CD4-positive, CD25-positive, alpha-beta regulatory T cell (primary cell): ENCODE measurements around the gene DLG2. TPM values are rescaled to one million over a fixed set of nuclear protein-coding genes. Genes with fewer than 3 reads are reported as not detected.

ENCODE experiments used
- ATAC-seq, 2 donors: fragments of 150-1000 bp; cut with Tn5 transposase; one replicate each; pipeline ENCODE4 v1.10.0; 2021; ENCODE audit warnings: low read depth in 2 of 2, moderate number of reproducible peaks in 2 of 2, moderate library complexity in 1 of 2
- DNase-seq, 3 donors: peaks; one replicate each; pipeline versions ENCODE4 v3.0.0 to v3.0.0-alpha.2; 2012 to 2022; ENCODE audit warnings: mixed read lengths in 1 of 3
- H3K27ac ChIP-seq: one replicate; pipeline ENCODE4 v1.7.0; 2013; ENCODE audit warnings: mild to moderate bottlenecking, low read length; ENCODE audit not compliant: insufficient read depth, poor library complexity, severe bottlenecking
- H3K27me3 ChIP-seq: one replicate; pipeline ENCODE4 v1.7.0; 2013; ENCODE audit warnings: low read length; ENCODE audit not compliant: control insufficient read depth, insufficient read depth
- H3K36me3 ChIP-seq: one replicate; pipeline ENCODE4 v1.7.0; 2013; ENCODE audit warnings: mild to moderate bottlenecking, low read length, moderate library complexity; ENCODE audit not compliant: control insufficient read depth, insufficient read depth
- H3K4me1 ChIP-seq: 2 replicates; pipeline ENCODE4 v1.7.0; 2013; ENCODE audit warnings: mild to moderate bottlenecking, low read length; ENCODE audit not compliant: insufficient read depth, control insufficient read depth, poor library complexity, severe bottlenecking
- H3K4me3 ChIP-seq: one replicate; pipeline ENCODE4 v1.7.0; 2013; ENCODE audit warnings: low read depth, mild to moderate bottlenecking, low read length, moderate library complexity
- H3K9me3 ChIP-seq, 2 experiments: 1 replicate in 1 of 2; 2 replicates in 1 of 2; pipeline ENCODE4 v1.7.0; 2013; ENCODE audit warnings: low read length in 2 of 2, mild to moderate bottlenecking in 1 of 2, moderate library complexity in 1 of 2; ENCODE audit not compliant: control insufficient read depth in 2 of 2
- H3K27ac Mint-ChIP-seq, 3 donors: one replicate each; pipeline ENCODE4 v1.8.0; 2020 to 2022; ENCODE audit warnings: mild to moderate bottlenecking in 3 of 3, mixed read lengths in 3 of 3, moderate library complexity in 2 of 3
- H3K27me3 Mint-ChIP-seq: one replicate; pipeline ENCODE4 v1.8.0; 2022; ENCODE audit warnings: mild to moderate bottlenecking, mixed read lengths
- H3K36me3 Mint-ChIP-seq: one replicate; pipeline ENCODE4 v1.8.0; 2020; ENCODE audit warnings: mixed read lengths
- H3K4me1 Mint-ChIP-seq, 4 donors: one replicate each; pipeline ENCODE4 v1.8.0; 2020 to 2022; ENCODE audit warnings: mixed read lengths in 4 of 4, mild to moderate bottlenecking in 1 of 4
- H3K4me3 Mint-ChIP-seq, 4 donors: one replicate each; pipeline ENCODE4 v1.8.0; 2020 to 2022; ENCODE audit warnings: mild to moderate bottlenecking in 4 of 4, mixed read lengths in 4 of 4, moderate library complexity in 3 of 4
- H3K9me3 Mint-ChIP-seq, 7 donors: one replicate each; pipeline ENCODE4 v1.8.0; 2020 to 2022; ENCODE audit warnings: mixed read lengths in 7 of 7, mild to moderate bottlenecking in 3 of 7, moderate library complexity in 2 of 7
- polyA plus RNA-seq, 4 donors: library from polyadenylated mRNA; unstranded; fragments of 300-500 nt; fragmentation: Illumina TruSeq; gene quantifications; one replicate each; pipeline ENCODE4 v1.2.3, GENCODE V29; 2021
- total RNA-seq: library from RNA; stranded (reverse); gene quantifications from one replicate; pipeline ENCODE4 v1.2.3, GENCODE V29; 2022

The DLG2 gene
- total and polyA plus RNA-seq, 5 donors from 2014 or later, result 0.26 to 2.0 (median 0.94) TPM

DNA sequence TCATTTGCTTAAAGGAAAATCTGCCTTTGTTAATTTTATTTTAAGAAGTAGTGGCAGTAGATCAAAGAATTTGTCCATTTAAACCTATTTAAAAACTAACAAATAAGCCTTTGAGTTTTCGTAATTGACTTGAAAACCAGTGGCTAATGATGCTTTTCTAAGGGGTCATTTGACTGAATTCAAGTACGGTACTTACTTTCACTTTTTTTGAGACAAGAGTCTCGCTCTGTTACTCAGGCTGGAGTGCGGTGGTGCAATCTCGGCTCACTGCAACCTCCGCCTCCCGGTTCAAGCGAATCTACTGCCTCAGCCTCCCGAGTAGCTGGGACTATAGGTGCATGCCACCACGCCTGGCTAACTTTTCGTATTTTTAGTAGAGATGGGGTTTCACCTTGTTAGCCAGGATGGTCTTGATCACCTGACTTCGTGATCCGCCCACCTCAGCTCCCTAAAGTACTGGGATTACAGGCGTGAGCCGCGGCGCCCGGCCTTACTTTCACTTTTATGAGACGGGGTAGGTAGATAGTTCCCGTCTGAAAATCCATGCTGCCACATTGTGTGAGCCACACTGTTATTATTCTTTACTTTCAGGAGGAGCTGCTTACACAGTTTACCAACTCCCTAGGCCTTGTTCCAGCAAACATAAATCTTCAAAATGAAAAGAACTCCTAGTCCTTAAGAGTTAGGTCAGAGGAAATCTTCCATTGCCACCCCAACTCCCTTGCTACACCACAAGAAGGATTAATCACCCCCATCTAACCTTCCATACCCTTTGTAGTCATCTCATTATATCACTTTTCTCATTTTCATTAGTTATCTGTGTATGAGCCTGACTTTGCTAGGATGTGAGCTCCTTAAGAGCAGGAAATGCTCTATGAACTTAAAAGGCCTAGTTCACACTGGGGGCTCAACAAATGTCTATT, 1414.4 kb downstream of the DLG2 start:
- no peaks in the 10 kb centered on the region for H3K9me3 ChIP-seq
- no peak overlapping the region for H3K4me3 Mint-ChIP-seq
- no peaks in the 10 kb centered on the region for H3K36me3 ChIP-seq
- no peaks in the 10 kb centered on the region for H3K4me1 ChIP-seq
- no peak for ATAC-seq
- H3K27ac ChIP-seq, result no peak overlapping the region
- no peak overlapping the region for H3K27ac Mint-ChIP-seq
- H3K27me3 Mint-ChIP-seq, result no peaks in the 10 kb centered on the region
- H3K4me1 Mint-ChIP-seq, result no peaks in the 10 kb centered on the region
- no peak overlapping the region for H3K4me3 ChIP-seq
- no peaks in the 10 kb centered on the region for H3K27me3 ChIP-seq
- no peaks in the 10 kb centered on the region for H3K36me3 Mint-ChIP-seq
- H3K9me3 Mint-ChIP-seq, result peaks cover 0 to 32% (median 6%) of the 10 kb centered on the region in 7 donors
- DNase-seq, result no peak

DNA sequence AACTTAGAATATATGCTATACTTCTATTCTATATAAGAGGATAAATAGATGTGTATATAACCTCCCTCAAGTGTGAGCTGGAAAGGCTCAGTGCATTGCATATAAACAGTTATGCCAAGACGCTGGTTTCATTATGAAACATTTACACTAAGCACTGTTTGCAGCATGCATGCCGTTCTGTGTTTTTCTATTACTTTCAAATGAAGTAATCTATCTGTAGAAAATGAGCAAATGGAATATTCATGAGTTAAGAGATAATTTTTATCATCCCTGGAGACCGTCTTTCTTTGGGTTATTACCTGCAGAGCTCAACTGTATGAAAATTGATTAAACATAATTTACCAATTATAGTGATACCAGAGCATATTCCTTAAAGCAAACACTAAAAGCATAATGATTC, 1415.2 kb downstream of the DLG2 start:
- Mint-ChIP-seq H3K36me3 (no peaks in the 10 kb centered on the region), H3K27me3 (no peaks in the 10 kb centered on the region), H3K27ac (no peak overlapping the region), H3K9me3 (peaks cover 0 to 27% (median 6%) of the 10 kb centered on the region in 7 donors), H3K4me3 (no peak overlapping the region), H3K4me1 (no peaks in the 10 kb centered on the region)
- DNase-seq (no peak), ATAC-seq (no peak)
- H3K4me3 ChIP-seq, result no peak overlapping the region
- no peaks in the 10 kb centered on the region for H3K27me3 ChIP-seq
- no peak overlapping the region for H3K27ac ChIP-seq
- H3K9me3 ChIP-seq, result no peaks in the 10 kb centered on the region
- no peaks in the 10 kb centered on the region for H3K4me1 ChIP-seq
- no peaks in the 10 kb centered on the region for H3K36me3 ChIP-seq

DNA sequence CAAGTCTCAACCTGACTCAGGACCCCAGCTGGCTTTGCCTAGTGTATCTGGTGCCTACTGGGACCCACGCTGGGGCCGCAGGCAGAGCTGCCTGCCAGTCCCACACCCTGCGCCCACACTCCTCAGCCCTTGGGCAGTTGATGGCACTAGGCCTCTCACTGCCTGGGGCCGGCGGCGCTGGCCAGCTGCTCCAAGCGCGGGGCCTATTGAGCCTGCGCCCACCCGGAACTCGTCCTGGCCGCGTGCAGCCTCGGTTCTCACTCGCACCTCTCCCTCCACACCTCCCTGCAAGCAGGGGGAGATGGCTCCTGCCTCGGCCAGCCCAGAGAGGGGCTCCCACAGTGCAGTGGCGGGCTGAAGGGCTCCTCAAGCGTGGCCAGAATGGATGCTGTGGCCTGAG, 1432.4 kb downstream of the DLG2 start:
- ATAC-seq, result no peak
- H3K27me3 ChIP-seq, result no peaks in the 10 kb centered on the region
- H3K27me3 Mint-ChIP-seq, result no peaks in the 10 kb centered on the region
- H3K9me3 ChIP-seq, result peaks cover 0 to 4% of the 10 kb centered on the region in 2 experiments
- no peaks in the 10 kb centered on the region for H3K36me3 ChIP-seq
- no peak overlapping the region for H3K27ac ChIP-seq
- no peaks in the 10 kb centered on the region for H3K36me3 Mint-ChIP-seq
- H3K4me3 ChIP-seq, result no peak overlapping the region
- H3K4me1 ChIP-seq, result no peaks in the 10 kb centered on the region
- H3K27ac Mint-ChIP-seq, result no peak overlapping the region
- DNase-seq, result no peak
- no peaks in the 10 kb centered on the region for H3K4me1 Mint-ChIP-seq
- no peak overlapping the region for H3K4me3 Mint-ChIP-seq
- peaks cover under 1 to 15% (median 8%) of the 10 kb centered on the region in 7 donors for H3K9me3 Mint-ChIP-seq

DNA sequence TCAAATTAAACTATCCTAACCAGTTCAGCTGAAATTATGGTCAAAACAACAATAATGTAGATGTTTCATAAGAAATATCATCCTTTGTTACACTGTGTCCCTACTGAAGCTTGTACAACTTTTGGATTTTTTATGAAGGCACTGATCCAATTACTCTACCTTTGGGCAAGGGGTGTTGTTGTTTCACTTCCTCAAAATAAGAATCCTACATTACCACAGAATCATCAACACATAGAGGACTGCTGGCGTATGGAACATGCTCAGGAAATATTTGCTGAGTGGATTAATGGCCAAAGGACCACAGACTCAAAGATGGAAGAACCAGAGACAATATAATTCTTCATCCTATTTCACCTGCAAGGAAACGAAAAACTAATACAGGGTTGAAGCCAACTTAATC, 1433.4 kb downstream of the DLG2 start:
- H3K27ac ChIP-seq, result no peak overlapping the region
- no peak overlapping the region for H3K27ac Mint-ChIP-seq
- no peak for DNase-seq
- no peaks in the 10 kb centered on the region for H3K36me3 Mint-ChIP-seq
- H3K27me3 Mint-ChIP-seq, result no peaks in the 10 kb centered on the region
- no peak overlapping the region for H3K4me3 Mint-ChIP-seq
- no peak overlapping the region for H3K4me3 ChIP-seq
- peaks cover 0 to 2% of the 10 kb centered on the region in 2 experiments for H3K9me3 ChIP-seq
- H3K4me1 Mint-ChIP-seq, result no peaks in the 10 kb centered on the region
- H3K9me3 Mint-ChIP-seq, result peaks cover 3 to 15% (median 6%) of the 10 kb centered on the region in 7 donors
- H3K36me3 ChIP-seq, result no peaks in the 10 kb centered on the region
- H3K4me1 ChIP-seq, result no peaks in the 10 kb centered on the region
- no peaks in the 10 kb centered on the region for H3K27me3 ChIP-seq
- no peak for ATAC-seq

DNA sequence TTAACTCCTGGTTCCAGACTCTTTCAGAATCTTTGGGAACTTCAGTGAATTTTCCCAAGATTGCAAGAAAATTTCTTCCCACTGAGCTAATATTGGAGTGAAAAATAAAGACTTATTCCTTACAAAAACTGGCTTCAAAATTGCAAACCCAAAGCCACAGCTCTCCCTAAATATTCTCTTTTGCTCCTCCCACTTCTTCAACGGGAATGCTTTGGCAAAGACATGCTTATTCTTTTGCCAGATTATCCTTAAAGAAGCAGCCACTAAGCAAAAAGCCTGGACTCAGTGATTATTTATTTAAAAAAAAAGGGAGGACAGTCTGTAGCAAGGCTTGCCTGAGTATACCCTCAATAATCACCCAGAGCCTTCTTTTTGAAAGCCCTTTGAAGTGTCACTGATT, 1438.6 kb downstream of the DLG2 start:
- Histone ChIP-seq H3K9me3 (peaks cover 0 to 3% of the 10 kb centered on the region in 2 experiments), H3K4me3 (no peak overlapping the region), H3K27ac (no peak overlapping the region), H3K27me3 (no peaks in the 10 kb centered on the region), H3K4me1 (no peaks in the 10 kb centered on the region), H3K36me3 (no peaks in the 10 kb centered on the region)
- DNase-seq (no peak), ATAC-seq (no peak)
- Mint-ChIP-seq H3K27ac (no peak overlapping the region), H3K4me1 (no peaks in the 10 kb centered on the region), H3K36me3 (no peaks in the 10 kb centered on the region), H3K4me3 (no peak overlapping the region), H3K9me3 (peaks cover 2 to 14% (median 4%) of the 10 kb centered on the region in 7 donors), H3K27me3 (no peaks in the 10 kb centered on the region)

DNA sequence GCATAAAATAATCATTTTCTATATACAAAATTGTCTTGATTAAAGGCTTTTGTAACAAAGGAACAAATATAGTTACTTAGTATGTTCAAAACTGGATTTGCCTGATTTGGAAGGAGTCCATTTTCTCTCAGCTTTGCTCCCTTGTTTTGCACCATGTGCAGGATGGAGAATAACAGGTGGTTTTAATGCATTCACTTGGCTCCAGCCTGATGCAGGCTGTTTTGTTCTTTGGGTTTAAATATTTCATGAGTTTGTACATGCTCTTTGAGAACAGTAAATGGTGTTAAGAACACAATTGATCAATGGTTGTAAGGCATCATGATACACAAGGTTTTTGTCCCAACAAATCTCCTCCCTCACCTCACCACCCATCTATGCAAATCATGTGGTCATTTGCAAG, 1454.1 kb downstream of the DLG2 start:
- Mint-ChIP-seq H3K4me3 (no peak overlapping the region), H3K36me3 (no peaks in the 10 kb centered on the region), H3K4me1 (no peaks in the 10 kb centered on the region), H3K9me3 (peaks cover 0 to 24% (median 3%) of the 10 kb centered on the region in 7 donors), H3K27me3 (no peaks in the 10 kb centered on the region), H3K27ac (no peak overlapping the region)
- Histone ChIP-seq H3K36me3 (no peaks in the 10 kb centered on the region), H3K4me3 (no peak overlapping the region), H3K27ac (no peak overlapping the region), H3K9me3 (no peaks in the 10 kb centered on the region), H3K4me1 (no peaks in the 10 kb centered on the region), H3K27me3 (no peaks in the 10 kb centered on the region)
- DNase-seq (no peak), ATAC-seq (no peak)

DNA sequence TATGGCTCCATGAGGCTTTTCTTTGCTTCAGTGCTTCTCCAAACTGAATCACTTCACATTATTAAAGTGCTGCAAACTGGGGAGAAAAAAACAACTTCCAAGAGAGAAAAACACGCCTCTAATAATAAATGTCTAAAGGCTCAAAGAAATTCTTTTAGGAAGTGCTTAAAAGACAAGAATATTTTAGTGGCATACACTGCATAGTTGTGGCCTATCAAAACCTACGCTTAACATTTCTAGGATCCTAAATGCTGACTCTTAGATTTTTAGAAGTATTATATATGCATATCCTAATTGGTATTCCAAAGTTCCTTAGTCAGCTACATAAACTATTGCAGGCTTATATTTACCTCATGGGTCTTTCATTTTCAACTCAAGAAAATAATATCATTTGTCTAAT, 1462.0 kb downstream of the DLG2 start:
- H3K4me1 Mint-ChIP-seq, result no peaks in the 10 kb centered on the region
- H3K27ac Mint-ChIP-seq, result no peak overlapping the region

DNA sequence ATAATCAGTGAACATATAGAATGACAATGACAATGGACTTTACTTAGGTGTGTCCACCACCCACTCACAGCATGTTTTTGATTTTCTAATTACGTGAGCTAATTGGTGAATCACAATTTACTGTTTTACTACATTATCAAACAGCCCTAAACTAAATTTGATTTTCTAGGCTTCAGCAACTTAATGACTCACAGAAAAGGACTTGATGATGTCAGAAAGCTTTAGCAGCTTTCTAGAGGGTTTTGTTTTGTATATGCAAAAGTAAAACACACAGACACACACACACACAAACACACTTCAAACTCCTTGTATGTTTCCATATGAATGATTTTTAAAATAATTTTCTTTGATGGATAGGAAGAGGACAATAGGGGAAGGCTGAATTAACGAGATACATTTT, 1462.4 kb downstream of the DLG2 start:
- no peaks in the 10 kb centered on the region for H3K27me3 ChIP-seq
- H3K4me3 ChIP-seq, result no peak overlapping the region
- DNase-seq, result no peak
- H3K36me3 ChIP-seq, result no peaks in the 10 kb centered on the region
- Mint-ChIP-seq H3K27me3 (no peaks in the 10 kb centered on the region), H3K27ac (no peak overlapping the region), H3K36me3 (no peaks in the 10 kb centered on the region), H3K4me1 (no peaks in the 10 kb centered on the region), H3K4me3 (no peak overlapping the region), H3K9me3 (peaks cover 2 to 42% (median 8%) of the 10 kb centered on the region in 7 donors)
- ATAC-seq, result no peak
- no peaks in the 10 kb centered on the region for H3K9me3 ChIP-seq
- H3K27ac ChIP-seq, result no peak overlapping the region
- no peaks in the 10 kb centered on the region for H3K4me1 ChIP-seq

More for the DNA sequence above, 1462.0 kb downstream of the DLG2 start:
- Mint-ChIP-seq H3K27me3 (no peaks in the 10 kb centered on the region), H3K36me3 (no peaks in the 10 kb centered on the region), H3K9me3 (peaks cover 2 to 38% (median 7%) of the 10 kb centered on the region in 7 donors), H3K4me3 (no peak overlapping the region)
- H3K27ac ChIP-seq, result no peak overlapping the region
- no peaks in the 10 kb centered on the region for H3K36me3 ChIP-seq
- no peak overlapping the region for H3K4me3 ChIP-seq
- H3K27me3 ChIP-seq, result no peaks in the 10 kb centered on the region
- H3K4me1 ChIP-seq, result no peaks in the 10 kb centered on the region
- H3K9me3 ChIP-seq, result no peaks in the 10 kb centered on the region
- DNase-seq (no peak), ATAC-seq (no peak)
